Measurements from ENCODE around the gene FZD10.

FZD10 gene

DNA sequence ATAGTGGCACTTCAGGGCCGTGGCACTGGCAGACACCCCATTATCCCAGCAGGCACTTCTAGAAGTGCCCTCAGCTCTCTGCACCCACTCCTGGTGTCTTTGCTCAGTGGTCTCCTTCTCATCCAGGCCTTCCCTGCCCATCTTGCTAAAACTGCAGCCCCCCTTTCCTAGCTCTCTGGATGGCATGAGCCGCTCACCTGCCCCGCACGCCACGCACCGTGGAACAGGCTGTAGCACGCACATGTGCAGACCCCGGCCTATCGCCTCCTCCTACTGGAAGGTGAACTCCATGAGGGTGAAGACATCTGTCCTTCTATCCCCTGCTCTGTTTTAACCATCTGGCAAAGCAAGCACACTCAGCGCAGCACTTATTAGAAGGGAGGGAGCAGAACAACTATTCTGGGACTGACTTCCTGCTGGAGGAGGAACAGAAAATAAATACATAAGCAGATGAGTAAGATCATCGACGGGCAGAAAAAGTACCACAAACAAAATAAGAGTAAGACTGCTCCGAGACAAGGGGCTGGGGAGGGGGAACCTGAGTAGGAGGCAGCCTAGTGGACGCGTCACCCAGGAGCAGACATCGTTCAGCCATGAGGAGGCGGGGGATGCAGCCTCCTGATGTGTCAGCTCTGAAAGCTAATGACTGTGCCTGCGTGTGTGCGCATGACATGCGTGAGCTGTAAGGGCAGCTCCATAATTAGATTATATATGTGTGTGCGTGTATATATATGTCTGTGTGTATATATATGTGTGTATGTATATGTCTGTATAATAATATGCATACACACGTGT lies 7.8 kb upstream of the FZD10 start:
- DNase-seq (ENCODE audit: low read depth in 2 of 2), result no peak

DNA sequence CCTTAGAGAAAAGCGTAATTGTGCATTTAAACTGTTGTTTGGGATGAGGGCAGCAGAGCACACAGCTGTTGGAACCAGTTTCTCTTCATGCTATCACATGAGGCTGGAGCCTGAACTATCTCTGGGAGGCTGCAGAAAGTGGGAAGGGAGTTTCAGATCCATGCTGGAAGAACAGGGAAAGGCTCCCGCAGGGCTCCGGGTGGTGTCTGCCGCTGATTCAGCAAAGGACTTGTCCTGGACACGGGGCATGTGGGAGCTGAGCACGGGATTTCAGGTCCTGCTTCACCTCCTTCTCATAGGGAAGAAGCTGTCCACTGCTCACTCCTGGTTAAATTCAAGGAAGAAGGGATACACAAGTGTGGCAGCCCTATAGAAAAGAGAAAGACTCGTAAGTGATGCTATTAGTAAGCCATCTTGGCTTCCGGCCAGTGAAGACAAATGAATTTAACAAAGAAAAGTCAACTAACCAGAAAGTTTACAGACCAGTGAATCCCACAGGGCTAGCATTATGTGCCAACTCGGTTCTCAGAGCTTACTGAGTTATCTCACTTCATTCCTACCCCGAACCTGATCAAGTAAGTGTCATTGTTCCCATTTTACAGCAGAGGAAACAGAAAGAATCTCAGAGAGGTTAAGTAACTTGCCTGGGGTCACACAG lies 6.7 kb upstream of the FZD10 start:
- no peak for DNase-seq (ENCODE audit: low read depth in 2 of 2)

DNA sequence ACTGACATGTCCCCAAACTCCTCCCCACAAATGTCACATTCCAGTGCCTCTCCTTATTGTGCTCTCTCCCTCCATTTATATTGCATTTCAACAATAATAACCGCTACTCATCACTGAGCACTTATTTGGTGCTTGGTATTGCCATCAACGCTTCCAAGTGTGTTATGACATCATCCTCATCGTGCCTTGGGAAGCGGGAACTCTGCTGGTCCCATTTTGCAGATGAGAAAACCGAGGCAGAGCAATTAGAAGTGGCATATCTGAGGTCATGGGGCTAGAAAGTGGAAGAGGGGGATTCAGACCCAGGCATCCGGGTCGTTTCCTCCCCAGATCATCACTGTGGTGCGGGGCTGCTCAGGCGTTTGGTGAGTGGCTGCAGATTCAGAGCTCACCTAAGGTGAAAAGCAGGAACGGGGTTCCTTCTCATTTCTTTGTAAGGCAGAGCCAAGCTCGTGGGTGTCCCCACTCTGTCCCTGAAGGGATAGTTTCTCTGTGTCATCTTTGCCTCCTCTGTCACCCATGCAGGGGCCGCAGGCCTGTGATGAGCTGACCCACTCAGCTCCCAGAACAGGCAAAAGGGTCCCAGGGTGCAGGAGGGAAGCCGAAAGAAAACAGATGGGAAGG lies 5.5 kb upstream of the FZD10 start:
- no peak for DNase-seq (ENCODE audit: low read depth in 2 of 2)

DNA sequence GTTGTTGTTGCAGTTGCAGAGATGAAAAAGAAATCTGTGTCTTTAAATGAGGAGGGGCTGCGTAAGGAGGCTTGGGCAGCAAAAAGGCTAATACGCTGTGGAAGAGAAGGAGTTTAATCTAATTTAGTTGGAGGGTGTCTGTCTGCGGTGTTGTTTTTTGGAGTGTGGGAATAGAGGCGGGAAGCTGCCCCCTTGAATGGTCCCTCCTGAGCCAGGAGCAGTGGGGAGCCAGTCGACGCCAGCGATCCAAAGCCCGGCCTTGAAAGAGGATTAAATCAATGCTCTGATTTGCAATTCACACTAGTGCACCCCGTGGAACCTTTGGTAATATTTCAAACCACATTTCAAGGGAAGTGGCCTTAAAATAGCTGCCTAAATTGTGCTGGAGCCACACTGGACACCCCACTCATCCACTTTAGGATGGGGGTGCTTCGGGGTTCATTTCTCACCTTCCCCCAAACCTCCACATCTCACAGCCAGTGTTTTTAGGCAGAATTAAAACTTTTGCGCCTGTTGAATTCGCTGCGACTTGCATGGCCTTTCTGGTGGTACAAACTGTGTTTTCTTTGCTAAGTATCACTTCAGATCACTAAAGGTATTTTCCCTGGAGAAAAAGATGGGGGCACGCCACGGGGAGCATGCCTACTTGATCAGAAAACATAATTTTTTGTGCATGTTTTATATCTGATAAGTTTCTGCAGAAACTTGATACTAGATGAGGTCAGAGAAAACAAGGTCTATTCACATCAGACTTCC lies 4.1 kb upstream of the FZD10 start:
- no peak for DNase-seq (ENCODE audit: low read depth in 2 of 2)

DNA sequence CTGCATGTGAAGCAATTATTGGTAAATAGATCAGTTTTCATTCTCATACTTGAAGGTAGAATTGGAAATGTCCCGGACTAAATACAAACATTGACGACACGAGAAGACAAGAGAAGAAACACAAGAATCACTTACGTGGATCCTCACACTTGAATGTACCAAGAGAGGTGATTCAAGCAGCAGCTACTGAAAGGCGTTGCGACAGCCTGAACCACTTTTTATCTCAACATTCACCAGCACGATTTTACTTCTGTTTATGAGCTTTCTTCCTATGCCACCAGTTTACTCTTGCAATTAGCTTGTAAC lies 3.6 kb upstream of the FZD10 start:
- no peak for DNase-seq (ENCODE audit: low read depth in 2 of 2)

DNA sequence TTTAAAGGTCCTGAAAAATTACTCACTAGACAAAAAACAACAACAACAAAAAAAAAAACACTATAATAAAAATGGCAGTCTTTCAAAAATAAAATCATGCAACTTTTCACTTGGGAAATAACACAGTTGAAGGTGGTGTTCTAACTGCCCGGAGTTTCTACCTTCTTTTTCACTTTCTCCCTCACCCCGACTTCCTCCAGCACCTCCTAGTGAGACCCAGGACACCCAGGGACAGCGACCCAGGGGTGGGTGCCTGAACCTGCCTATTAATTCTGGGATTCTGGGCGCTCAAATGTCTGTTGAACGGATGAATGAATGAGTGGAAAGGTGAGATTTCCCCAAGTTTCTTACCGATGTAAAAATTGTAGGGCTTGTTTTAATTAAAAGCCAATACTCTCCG lies 2.0 kb upstream of the FZD10 start:
- no peak for DNase-seq (ENCODE audit: low read depth in 2 of 2)

DNA sequence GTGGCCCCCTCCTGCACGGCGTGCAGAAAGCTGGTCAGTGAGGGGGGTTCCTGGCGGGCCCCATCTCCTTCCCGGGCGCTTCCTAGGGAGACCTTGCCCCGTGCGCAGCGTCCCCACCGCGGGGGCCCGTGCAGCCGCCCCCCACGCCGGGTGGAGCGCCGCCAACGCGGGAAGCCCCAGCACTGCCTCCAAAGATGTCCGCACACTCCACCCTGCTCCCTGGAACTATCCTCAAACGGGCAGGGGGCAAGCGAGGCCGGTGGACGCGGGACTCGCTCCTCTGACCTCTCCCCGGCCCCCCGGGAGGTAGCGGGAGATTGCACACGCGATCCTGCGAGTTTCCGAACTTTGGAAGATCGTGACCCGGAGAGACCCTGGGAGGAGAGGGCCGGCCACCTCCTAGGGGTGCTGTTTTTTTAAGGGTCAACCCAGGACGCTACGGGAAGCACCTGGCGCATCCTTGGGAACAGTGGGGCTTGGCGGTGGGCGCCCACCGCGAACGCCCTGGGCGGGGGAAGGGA lies 1.5 kb upstream of the FZD10 start:
- DNase-seq (ENCODE audit: low read depth in 2 of 2), result no peak

DNA sequence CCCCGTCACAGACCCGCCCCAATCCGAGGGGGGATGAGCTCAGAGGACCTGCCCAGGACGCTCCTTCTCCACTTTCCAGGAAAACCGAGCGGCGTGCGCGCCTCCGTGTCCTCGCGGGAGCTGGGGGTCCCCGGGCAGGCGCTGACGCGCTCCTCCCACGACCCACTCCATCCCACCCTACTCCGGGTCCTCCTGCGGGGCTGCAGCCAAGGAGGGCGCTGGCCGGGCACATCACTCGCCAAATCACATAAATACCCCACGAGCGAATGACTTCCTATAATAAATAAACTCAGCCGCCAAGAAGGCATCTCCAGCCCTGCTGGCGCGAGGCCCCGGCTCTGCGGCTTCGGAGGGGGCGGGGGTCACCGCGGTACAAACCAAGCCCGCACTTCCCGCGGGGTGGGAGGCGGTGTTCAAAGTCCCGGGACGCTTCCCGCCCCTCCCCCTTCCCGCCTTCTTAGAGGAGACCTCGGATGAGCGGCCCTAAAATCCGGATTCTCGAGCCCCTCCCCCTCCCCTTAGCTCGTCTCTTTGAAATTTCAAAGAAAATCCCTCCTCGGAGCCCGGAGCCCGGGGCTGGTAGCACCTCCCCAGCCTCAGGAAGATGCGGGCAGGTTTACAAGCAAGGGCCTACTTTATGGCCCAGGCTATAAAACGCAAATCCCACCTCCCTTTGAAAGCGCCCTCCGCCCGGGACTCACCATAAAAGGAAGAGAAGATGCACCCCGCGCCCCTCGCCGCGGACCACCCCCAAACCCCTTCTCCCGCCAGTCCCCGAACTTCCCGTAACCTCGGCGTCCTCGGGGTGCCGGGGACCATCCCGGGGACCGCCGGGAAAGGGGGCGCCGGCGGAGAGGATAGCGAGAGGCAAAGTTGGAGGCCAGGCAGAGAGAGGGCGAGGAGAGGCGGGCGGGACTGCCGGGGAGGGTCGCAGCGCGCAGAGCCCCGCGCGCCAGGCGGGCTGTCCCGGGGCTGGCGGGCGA lies 712 bp upstream of the FZD10 start:
- no peak for DNase-seq (ENCODE audit: low read depth in 2 of 2)

DNA sequence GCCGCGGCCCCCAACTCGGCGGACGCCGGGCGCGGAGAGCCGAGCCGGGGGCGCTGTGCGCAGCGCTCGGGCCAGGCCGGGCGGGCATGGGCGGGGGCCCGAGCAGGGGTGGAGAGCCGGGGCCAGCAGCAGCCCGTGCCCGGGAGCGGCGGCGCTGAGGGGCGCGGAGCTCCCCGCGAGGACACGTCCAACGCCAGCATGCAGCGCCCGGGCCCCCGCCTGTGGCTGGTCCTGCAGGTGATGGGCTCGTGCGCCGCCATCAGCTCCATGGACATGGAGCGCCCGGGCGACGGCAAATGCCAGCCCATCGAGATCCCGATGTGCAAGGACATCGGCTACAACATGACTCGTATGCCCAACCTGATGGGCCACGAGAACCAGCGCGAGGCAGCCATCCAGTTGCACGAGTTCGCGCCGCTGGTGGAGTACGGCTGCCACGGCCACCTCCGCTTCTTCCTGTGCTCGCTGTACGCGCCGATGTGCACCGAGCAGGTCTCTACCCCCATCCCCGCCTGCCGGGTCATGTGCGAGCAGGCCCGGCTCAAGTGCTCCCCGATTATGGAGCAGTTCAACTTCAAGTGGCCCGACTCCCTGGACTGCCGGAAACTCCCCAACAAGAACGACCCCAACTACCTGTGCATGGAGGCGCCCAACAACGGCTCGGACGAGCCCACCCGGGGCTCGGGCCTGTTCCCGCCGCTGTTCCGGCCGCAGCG lies 639 bp downstream of the FZD10 start:
- no peak for DNase-seq (ENCODE audit: low read depth in 2 of 2)

DNA sequence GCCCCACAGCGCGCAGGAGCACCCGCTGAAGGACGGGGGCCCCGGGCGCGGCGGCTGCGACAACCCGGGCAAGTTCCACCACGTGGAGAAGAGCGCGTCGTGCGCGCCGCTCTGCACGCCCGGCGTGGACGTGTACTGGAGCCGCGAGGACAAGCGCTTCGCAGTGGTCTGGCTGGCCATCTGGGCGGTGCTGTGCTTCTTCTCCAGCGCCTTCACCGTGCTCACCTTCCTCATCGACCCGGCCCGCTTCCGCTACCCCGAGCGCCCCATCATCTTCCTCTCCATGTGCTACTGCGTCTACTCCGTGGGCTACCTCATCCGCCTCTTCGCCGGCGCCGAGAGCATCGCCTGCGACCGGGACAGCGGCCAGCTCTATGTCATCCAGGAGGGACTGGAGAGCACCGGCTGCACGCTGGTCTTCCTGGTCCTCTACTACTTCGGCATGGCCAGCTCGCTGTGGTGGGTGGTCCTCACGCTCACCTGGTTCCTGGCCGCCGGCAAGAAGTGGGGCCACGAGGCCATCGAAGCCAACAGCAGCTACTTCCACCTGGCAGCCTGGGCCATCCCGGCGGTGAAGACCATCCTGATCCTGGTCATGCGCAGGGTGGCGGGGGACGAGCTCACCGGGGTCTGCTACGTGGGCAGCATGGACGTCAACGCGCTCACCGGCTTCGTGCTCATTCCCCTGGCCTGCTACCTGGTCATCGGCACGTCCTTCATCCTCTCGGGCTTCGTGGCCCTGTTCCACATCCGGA lies 1.4 kb downstream of the FZD10 start:
- no peak for DNase-seq (ENCODE audit: low read depth in 2 of 2)

DNA sequence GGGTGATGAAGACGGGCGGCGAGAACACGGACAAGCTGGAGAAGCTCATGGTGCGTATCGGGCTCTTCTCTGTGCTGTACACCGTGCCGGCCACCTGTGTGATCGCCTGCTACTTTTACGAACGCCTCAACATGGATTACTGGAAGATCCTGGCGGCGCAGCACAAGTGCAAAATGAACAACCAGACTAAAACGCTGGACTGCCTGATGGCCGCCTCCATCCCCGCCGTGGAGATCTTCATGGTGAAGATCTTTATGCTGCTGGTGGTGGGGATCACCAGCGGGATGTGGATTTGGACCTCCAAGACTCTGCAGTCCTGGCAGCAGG lies 1.9 kb downstream of the FZD10 start:
- no peak for DNase-seq (ENCODE audit: low read depth in 2 of 2)

DNA sequence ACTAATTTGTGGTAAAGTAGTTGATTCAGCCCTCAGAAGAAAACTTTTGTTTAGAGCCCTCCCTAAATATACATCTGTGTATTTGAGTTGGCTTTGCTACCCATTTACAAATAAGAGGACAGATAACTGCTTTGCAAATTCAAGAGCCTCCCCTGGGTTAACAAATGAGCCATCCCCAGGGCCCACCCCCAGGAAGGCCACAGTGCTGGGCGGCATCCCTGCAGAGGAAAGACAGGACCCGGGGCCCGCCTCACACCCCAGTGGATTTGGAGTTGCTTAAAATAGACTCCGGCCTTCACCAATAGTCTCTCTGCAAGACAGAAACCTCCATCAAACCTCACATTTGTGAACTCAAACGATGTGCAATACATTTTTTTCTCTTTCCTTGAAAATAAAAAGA lies 2.7 kb downstream of the FZD10 start:
- DNase-seq (ENCODE audit: low read depth in 2 of 2), result no peak

DNA sequence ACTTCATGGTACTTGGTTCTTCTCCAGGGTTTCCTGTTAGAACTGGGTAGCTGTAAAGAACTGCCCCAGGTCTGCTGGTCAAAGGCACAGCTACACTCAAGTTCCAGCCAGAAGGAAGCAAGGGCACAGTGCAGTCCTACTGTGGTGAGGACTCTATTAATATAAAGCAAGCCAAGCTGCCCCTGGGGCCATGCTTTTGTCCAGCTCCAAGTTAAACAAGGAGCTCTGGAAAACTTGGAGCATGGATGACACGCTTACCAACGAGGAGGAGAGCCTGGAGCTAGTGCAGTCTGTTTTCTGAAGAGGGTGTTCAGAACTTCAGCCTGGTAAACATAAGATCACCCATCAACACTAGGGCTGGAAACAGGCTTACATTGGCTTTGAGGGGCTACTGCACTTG lies 4.0 kb downstream of the FZD10 start:
- DNase-seq (ENCODE audit: low read depth in 2 of 2), result no peak

DNA sequence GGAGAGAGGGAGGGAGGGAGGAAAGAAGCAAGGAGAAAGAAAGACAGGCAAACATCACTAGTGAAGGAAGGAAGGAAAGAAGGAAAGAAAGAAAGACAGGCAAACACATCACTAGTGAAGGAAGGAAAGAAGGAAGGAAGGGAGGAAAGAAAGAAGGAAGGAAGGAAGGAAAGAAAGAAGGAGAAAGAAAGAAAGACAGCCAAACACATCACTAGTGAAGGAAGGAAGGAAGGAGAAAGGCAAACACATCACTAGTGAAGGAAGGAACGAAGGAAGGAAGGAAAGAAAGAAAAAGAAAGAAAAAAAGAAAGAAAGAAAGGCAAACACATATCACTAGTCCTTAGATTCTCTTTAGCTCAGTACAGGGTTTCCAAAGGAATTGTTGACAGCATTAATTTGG lies 5.3 kb downstream of the FZD10 start:
- DNase-seq (ENCODE audit: low read depth in 2 of 2), result no peak

DNA sequence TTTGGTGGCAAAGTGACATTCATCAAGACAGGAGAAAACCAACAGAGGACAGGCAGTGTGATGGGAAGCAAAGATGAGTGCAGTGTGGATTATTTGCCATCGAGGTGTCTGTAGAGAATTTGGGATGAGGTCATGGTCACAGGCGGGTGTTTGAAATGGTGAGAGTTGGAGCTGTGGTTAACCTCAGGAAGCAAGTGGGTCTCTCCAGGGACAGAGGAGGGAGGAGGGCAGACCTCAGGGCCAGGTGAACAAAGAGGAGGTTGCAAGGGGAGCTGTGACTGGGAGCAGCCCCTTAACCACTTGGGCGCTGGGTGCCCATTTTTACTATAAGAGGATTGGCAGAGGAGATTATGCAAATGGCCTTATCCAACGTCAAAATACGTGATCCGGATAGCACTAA lies 7.0 kb downstream of the FZD10 start:
- DNase-seq (ENCODE audit: low read depth in 2 of 2), result no peak

DNA sequence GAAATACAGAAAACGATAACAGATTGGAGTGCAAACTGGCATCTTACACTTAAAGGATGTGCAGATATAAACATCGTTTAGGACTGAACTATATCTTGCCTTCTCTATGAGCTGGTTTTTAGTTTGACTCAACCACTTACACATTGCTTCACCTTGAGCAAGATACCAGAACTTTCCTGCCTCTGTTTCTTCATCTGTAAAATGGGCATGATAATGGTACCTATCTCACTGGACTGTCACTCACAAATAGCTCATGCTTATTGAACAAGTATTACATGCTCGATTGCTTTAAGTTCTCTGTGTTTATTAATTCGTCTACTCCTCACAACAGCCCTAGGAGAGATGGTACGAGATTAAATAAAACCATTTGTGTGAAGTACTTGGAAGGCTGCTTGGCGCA lies 7.7 kb downstream of the FZD10 start:
- no peak for DNase-seq (ENCODE audit: low read depth in 2 of 2)

DNA sequence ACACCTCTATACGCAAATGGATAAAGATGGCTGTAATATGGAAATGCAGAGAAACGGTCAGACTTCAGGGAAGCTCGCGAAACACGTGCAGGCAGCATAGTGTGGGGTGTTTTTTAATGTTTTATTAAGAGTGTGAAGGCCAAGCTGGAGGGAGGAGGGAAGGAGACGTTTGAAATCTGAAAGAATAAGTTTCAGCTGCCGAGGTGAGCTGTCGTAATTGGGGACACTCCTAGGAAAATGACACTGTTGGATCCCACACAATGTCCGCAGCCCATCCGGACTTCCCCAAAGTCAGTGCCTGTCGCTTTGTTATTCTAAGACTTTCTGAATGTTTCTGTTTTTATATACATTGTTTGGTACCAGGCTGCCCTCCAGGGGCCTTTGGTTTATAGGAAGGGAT lies 8.3 kb downstream of the FZD10 start:
- no peak for DNase-seq (ENCODE audit: low read depth in 2 of 2)

DNA sequence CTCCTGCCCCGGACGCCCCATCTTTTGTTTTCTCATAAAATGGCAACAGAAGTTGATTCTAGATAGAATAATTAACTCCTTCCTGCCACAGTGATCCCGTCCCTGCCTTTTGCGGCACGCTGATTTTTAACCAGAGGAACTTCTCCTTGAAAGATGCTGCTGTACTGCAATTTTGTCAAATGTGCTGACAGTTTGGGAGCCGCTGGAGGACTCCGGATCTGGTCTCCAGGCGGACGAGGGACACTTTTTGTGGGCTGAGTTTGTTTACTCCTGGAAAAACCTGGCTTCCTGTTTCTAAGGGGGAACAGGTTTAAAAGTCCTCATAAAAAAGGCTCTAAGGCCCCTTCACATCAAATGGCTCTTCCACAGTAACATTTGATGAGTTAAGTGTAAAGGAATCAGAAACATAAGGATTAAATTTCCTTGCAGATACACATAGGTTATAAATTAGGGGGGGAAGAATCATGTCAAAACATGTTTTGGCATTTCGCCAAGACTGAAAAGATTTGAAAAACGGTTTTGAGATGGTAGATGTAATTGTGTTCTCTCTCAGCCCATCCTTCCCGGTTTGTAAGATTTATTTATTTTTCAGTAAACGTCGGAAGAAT lies 15.5 kb downstream of the FZD10 start:
- no peak for DNase-seq (ENCODE audit: low read depth in 2 of 2)

DNA sequence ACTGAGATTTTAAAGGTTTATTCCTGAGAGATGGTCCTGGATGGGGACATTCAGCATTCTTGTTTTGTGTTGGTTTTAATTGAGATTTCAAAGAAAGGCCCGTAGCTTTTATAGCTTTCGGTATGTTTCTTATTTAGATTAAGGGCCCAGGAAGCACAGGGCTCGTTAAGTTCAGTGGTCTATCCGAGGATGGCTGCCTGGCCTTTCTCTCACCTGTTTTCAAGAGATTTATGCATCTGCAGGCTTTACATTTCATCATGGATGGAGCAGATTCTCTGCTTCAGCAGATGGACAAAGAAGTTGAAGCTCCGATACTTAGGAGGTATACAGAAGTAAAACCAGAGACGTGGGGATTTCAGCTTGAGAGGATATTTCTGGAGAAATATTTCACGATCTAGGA lies 16.0 kb downstream of the FZD10 start:
- DNase-seq (ENCODE audit: low read depth in 2 of 2), result no peak

DNA sequence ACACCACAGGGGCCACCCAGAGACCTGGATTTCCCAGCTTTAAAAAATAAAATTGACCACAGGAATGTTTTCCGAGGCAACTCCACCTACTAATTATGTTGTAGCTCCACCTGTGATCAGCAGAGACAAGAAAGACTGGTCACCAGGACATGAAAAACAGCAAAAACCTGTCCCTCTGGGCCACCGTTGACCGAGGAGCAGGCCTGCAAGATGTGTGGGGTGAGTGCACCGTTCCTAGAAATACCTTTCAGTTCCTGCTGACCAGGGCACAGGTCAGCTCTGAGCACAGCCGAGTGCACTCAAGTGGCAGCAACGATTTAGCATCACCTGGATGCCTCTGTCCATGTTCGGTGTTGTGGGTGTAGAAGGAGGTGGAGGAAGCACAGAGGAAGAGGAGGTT lies 16.9 kb downstream of the FZD10 start:
- no peak for DNase-seq (ENCODE audit: low read depth in 2 of 2)
